Sciatic nerve (tissue), 2 donors: ENCODE data around the gene NEURL3. TPM values are rescaled to one million over a fixed set of nuclear protein-coding genes. Genes with fewer than 3 reads are reported as not detected.

Source experiments
- ATAC-seq: fragments of 200-7000 bp; cut with Tn5 transposase; one replicate; pipeline ENCODE4 v1.9.1; 2020; ENCODE audit warnings: mild to moderate bottlenecking, moderate library complexity
- DNase-seq: peaks from one replicate; pipeline ENCODE4 v3.0.0-alpha.2; 2020; ENCODE audit warnings: low spot score
- intact Hi-C: fragments of 100-400 bp; cut with DNase I; formaldehyde crosslinking; loops from one replicate; pipeline ENCODE4 v1.14.2; 2022
- total RNA-seq: library from RNA; stranded (reverse); fragmentation: NEBNext Ultra II Directional; extraction: Animal tissue kit (Norgen Biotek cat#: 25700); gene quantifications from one replicate; pipeline ENCODE4 v1.2.1, GENCODE V29; 2021
- donor health status: DM: no; HTN: no; CAD: no.
- donor health status: DM: no; HTN: no; CAD: no.

NEURL3 gene
- total RNA-seq, 1 donor from 2014 or later, result 0.58 TPM

- DNase-seq (no peak), ATAC-seq (no peak)
- intact Hi-C loops, result no loop called here
These were observed 55.5 kb downstream of the NEURL3 start for GRCh38 chr2:96449637-96450036.

- DNase-seq (no peak), ATAC-seq (no peak)
- intact Hi-C loops, result no loop called here
These were observed 56.0 kb downstream of the NEURL3 start for GRCh38 chr2:96449174-96449573.

GRCh38 chr2:96447726-96448125 is 57.4 kb downstream of the NEURL3 start:
- no peak for ATAC-seq
- no peak for DNase-seq
- intact Hi-C loops, result no loop called here

Other genes starting within 250 kb of the NEURL3 start
- gene TMEM127, start 239.4 kb downstream of the NEURL3 start, total RNA-seq, result 33.5 TPM
- gene CIAO1, start 239.1 kb downstream of the NEURL3 start, total RNA-seq, result 62.7 TPM
- 89.0 TPM for gene SNRNP200, start 199.8 kb downstream of the NEURL3 start, total RNA-seq
- 2.8 TPM for gene ITPRIPL1, start 180.0 kb downstream of the NEURL3 start, total RNA-seq
- gene NCAPH, start 169.6 kb downstream of the NEURL3 start, total RNA-seq, result 0.98 TPM
- gene ARID5A, start 31.4 kb upstream of the NEURL3 start, total RNA-seq, result 44.8 TPM
- 59.9 TPM for gene KANSL3, start 133.0 kb upstream of the NEURL3 start, total RNA-seq
- gene FER1L5, start 137.4 kb upstream of the NEURL3 start, total RNA-seq, result 0.71 TPM
- gene LMAN2L, start 234.7 kb upstream of the NEURL3 start, total RNA-seq, result 19.3 TPM